Left forelimb (tissue), 1 donor: ENCODE results near the gene SRSF11.
"Not testable (repeated sequence)": the region's sequence is repeated elsewhere in the genome, so short reads cannot be mapped to it uniquely, and the experiment has no call there.

Experiments used
- DNase-seq: peaks from one replicate; pipeline ENCODE4 v3.0.0-alpha.2; 2018; ENCODE audit warnings: low spot score

The SRSF11 gene

GRCh38 chr1:70221238-70222121 is at the start of gene SRSF11:
Gene SRSF11 (plus strand): TSS chr1:70221380. CDS start chr1:70221637, 257 bp downstream.
- peak; percentile 97 for DNase-seq

GRCh38 chr1:70171512-70171911 is 49.7 kb upstream of the SRSF11 start:
- DNase-seq: no peak

DNA sequence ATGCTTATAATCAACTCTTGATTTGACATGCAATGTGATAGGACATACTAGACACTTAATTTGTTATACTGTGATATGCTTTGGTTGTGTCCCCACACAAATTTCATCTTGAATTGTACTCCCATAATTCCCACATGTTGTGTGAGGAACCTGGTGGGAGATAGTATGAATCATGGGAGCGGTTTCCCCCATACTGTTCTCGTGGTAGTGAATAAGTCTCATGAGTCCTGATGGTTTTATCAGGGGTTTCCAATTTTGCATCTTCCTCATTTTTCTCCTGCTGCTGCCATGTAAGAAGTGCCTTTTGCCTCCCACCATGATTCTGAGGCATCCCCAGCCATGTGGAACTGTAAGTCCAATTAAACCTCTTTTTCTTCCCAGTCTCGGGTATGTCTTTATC is 36.0 kb upstream of the SRSF11 start:
- not testable (repeated sequence) for DNase-seq

DNA sequence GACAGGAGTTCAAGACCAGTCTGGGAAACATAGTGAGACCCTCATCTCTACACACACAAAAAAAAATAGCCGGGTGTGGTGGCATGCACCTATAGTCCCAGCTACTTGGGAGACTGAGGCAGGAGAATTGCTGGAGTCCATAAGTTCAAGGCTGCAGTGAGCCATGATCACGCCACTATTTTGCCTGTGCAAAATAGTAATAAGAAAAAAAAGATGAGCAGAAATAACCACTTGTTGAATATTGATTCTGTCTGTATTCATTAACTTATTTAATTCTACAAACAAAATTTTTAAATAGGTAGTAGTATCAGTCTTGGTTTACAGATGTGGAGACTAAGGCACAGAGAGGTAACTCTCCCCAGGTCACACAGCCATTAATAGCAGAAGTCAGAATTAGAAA is 32.7 kb upstream of the SRSF11 start:
- no peak for DNase-seq

DNA sequence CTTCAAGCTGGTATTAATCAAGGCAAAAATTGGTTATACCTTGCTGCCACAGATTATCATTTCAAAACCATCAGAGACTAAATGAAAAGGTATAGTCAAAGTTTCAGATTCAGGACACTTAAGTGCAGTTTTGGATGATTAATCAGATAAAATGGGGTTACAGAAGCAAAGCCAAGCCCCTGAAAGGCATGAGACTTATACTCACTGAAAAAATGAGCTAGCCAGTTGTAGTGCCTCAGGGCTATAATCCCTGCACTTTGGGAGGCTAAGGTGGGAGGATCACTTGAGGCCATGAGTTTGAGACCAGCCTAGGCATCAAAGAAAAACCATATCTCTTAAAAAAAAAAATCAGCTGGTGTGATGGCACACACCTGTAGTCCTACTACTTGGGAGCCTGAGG is 31.0 kb upstream of the SRSF11 start:
- DNase-seq: no peak

- not testable (repeated sequence) for DNase-seq
These were observed 28.7 kb upstream of the SRSF11 start for GRCh38 chr1:70192446-70192845.

GRCh38 chr1:70194601-70195000 is 26.6 kb upstream of the SRSF11 start:
- no peak for DNase-seq

DNA sequence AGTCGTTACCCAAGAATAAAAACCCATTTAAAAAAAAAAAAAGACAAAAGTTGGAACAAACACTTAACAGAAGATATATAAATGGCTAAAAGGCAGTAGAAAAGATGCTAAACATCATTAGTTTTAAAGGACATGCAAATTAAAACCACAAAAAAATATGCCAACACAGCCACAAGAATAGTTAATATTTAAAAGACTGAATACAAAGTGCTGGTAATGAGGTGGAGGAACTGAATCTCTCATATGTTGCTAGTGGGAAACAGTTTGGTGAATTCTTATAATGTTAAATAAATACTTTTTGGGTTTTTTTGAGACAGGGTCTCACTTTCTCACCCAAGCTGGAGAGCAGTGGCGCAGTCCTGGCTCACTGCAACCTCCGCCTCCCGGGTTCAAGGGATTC is 25.8 kb upstream of the SRSF11 start:
- DNase-seq: no peak

DNA sequence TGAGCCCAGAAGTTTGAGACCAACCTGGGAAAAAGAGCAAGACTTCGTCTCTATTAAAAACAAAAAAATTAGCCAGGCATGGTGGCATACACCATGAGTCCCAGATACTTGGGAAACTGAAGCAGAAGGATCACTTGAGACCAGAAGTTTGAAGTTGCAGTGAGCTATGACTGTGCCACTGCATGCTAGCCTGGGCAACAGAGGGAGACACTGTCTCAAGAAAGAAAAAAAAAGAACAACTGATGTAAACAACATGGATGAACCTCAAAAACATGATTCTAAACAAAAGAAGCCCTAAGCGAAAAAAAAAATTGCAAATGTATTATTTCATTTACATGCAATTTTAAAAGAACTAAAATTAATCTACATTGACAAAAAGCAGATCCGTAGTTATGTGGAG is 24.8 kb upstream of the SRSF11 start:
- no peak for DNase-seq

DNA sequence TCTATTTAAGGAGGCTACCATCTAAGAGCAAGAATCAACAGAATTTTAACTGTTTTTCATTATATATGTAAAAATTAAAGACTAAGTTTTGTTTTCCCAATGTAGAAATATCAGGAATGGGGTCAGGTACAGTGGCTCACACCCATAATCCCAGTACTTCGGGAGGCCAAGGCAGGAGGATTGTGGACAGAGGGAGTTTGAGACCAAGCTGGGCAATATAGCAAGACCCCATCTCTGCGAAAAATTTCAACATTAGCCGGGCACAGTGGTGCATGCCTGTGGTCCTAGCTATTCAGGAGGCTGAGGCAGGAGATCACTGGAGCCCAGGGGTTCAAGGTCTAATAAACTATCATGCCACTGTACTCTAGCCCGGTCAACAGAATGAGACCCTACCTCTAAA is 21.1 kb upstream of the SRSF11 start:
- no peak for DNase-seq

DNA sequence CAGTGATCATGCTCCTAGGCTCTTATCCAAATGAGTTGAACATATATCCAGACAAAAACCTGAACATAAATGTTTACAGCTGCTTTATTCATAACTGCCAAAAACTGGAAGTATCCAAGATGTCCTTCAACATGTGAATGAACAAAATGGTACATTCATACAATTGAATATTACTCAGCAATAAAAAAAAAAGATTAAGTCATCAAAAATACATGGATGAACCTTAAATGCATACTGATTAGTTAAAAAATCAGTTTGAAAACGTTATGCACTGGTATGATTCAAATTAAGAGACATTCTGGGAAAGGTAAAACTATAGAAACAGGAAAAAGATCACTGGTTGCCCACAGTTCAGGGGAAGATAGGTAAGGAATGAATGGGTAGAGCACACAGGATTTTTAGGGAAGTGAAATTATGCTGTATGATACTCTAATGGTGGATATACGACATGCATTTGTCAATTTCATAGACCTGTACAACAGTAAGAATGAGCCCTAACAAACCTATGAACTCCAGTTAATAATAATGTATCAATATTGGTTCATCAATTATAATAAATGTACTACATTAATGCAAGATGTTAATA is 18.9 kb upstream of the SRSF11 start:
- no peak for DNase-seq

- no peak for DNase-seq
These were observed 17.0 kb upstream of the SRSF11 start for GRCh38 chr1:70204139-70204538.

- DNase-seq: no peak
These were observed 16.6 kb upstream of the SRSF11 start for GRCh38 chr1:70204600-70204999.

GRCh38 chr1:70205071-70205433 is 16.1 kb upstream of the SRSF11 start:
- no peak for DNase-seq

DNA sequence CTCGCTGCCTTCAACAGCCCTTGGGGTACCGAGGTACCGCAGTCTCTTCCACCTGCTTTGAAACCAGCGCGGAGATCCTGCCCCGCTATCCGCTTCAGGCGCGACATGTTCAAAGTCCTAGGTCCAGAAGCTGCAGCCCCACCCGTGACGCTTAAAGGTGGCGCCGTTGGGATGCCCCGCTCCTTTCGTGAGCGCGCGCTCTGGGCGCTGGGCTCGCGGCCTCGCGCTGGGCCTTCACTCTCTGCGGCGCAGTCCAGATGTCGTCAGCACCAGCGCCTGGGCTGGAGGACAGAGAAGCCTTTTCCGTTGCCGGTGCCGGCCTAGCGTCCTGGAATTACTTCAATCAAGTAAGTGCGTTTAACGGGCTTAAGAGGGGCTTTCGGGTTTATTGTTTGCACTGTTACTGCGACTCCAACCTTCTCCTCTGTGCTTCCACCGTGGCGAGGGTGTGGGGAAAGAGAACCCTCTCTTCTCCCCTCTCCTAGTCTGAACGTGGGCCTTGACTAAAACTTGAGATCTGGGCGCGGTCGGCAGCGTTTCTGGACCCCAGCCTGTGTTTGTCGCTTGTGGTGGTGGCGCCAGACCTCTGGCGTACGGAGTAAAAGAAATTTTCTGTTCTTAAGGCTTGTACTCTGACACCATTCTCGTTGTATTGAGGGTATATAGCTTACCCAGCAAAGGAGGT is 15.6 kb upstream of the SRSF11 start, which contains the start of gene LRRC40:
Gene LRRC40, minus strand, starts transcription at position 146 of the 685 bp plus-strand sequence. Its CDS starts 39 bp downstream, at position 107.
- peak; percentile 99 for DNase-seq

- DNase-seq: not testable (repeated sequence)
These were observed 14.3 kb upstream of the SRSF11 start for GRCh38 chr1:70206833-70207232.

DNA sequence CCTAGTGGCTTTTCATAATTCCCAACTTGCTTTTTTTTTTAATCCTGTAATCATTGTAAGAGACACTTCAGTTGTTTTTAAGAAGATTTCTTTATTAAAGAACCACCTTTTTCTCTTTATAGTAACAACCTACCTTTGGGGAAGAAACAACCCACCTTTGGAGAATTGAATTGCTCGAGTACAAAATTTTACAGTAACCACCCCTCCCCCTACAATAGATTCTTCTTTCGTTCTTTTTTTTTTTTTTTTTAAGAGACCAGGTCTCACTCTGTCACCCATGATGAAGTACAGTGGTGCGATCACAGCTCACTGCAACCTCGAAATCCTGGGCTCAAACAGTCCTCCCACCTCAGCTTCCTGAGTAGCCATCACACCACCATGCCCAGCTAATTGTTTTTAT is 13.7 kb upstream of the SRSF11 start:
- DNase-seq: no peak

DNA sequence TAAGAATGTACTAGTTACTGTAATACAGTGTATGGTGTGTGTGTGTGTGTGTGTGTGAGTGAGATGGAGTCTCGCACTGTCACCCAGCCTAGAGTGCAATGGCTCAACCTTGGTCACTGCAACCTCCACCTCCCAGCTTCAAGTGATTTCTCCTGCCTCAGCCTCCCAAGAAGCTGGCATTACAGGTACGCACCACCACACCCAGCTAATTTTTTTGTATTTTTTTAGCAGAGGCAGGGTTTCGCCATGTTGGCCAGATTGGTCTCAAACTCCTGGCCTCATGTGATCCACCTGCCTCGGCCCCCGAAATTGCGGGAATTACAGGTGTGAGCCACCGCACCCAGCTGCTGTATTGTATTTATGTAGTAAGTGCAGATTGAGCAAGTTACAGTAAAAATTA is 12.9 kb upstream of the SRSF11 start:
- no peak for DNase-seq

GRCh38 chr1:70210820-70211219 is 10.4 kb upstream of the SRSF11 start:
- DNase-seq: no peak

DNA sequence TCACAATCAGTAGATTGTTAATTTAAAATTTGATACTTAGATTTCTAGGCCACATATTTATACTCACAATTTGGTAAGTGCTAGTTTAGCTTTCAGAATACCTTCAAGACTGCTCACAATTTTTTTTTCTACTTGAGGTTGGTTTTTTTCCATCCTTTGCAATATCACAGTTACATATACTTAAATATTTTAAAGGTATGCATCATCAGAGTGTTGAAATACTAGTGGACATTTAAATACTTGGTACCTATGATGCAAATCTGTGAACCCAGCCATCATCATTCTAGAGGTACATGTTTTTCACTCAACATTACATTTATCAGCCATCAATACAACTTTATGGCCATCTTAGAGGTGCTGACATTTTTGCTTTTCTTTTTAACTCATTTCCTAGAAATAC is 9.6 kb upstream of the SRSF11 start:
- no peak for DNase-seq

DNA sequence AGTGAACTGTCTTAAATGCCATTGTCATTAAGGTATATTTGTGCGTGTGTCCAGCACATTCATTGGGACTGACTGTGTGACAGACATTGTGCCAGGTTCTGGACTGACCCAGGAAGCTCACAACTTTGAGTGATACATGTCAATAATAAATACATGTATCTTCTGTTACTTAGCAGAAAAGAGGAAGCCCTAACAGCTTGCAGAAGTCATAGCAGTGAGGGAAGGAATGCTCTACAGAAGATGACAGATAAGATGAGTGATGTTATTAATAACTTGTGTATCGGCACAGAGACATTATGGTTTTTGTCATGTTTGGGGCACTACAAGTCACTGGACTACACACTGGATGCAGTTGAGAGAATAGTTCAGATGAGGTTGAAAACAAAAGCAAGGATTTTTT is 1.2 kb upstream of the SRSF11 start:
- DNase-seq: no peak

GRCh38 chr1:70220517-70221237 is 503 bp upstream of the SRSF11 start:
- no peak for DNase-seq
